Endothelial cell of umbilical vein (primary cell): ENCODE results near the gene MOBP.

Experiments
- EZH2 ChIP-seq: IDR thresholded peaks from 2 replicates; pipeline ENCODE4 v1.6.1; 2012; ENCODE audit warnings: borderline replicate concordance, low read depth, mild to moderate bottlenecking, moderate library complexity, low read length, inconsistent platforms; ENCODE audit not compliant: severe bottlenecking
- GATA2 ChIP-seq: IDR thresholded peaks from 2 replicates; pipeline ENCODE4 v1.7.0; 2011; ENCODE audit warnings: low read depth, mild to moderate bottlenecking, moderate library complexity, mixed read lengths, low read length; ENCODE audit not compliant: insufficient read length, insufficient read depth
- MYC ChIP-seq: IDR thresholded peaks from one replicate; pipeline ENCODE4 v1.6.1; 2011; ENCODE audit warnings: mild to moderate bottlenecking, low read depth, low read length
- POLR2A ChIP-seq: IDR thresholded peaks from 2 replicates; pipeline ENCODE4 v1.6.1; 2012; ENCODE audit warnings: low read depth, mild to moderate bottlenecking, control low read depth, low read length
- POLR2AphosphoS5 ChIP-seq: IDR thresholded peaks from 2 replicates; pipeline ENCODE4 v1.6.1; 2012; ENCODE audit warnings: low read depth, mild to moderate bottlenecking, control low read depth, low read length, moderate library complexity; ENCODE audit not compliant: insufficient read depth
- TF ChIP-seq, protein P1 (sequence below), 2 donors: IDR thresholded peaks; 1 replicate in 1 of 2; 2 replicates in 1 of 2; pipeline ENCODE4 v1.5.1; 2011; ENCODE audit warnings: low read length in 2 of 2, mild to moderate bottlenecking in 2 of 2, moderate library complexity in 2 of 2, control low read depth in 1 of 2, inconsistent platforms in 1 of 2, low read depth in 1 of 2; ENCODE audit not compliant: insufficient read depth in 1 of 2; ENCODE audit errors: extremely low read depth in 1 of 2

- TF ChIP-seq, protein P1, sequence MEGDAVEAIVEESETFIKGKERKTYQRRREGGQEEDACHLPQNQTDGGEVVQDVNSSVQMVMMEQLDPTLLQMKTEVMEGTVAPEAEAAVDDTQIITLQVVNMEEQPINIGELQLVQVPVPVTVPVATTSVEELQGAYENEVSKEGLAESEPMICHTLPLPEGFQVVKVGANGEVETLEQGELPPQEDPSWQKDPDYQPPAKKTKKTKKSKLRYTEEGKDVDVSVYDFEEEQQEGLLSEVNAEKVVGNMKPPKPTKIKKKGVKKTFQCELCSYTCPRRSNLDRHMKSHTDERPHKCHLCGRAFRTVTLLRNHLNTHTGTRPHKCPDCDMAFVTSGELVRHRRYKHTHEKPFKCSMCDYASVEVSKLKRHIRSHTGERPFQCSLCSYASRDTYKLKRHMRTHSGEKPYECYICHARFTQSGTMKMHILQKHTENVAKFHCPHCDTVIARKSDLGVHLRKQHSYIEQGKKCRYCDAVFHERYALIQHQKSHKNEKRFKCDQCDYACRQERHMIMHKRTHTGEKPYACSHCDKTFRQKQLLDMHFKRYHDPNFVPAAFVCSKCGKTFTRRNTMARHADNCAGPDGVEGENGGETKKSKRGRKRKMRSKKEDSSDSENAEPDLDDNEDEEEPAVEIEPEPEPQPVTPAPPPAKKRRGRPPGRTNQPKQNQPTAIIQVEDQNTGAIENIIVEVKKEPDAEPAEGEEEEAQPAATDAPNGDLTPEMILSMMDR (IDR thresholded peaks at IDR 0.05; ENCODE audit: extremely low read depth in 1 of 2, insufficient read depth in 1 of 2, low read depth in 1 of 2, low read length in 2 of 2), result no peak
- TF ChIP-seq GATA2 (no peak), EZH2 (no peak), POLR2AphosphoS5 (no peak), POLR2A (no peak), MYC (no peak)
Measured at GRCh38 chr3:39469258-39469657, 1.8 kb downstream of the MOBP start.
